ENCODE results near the gene PPIB.

The PPIB gene

DNA sequence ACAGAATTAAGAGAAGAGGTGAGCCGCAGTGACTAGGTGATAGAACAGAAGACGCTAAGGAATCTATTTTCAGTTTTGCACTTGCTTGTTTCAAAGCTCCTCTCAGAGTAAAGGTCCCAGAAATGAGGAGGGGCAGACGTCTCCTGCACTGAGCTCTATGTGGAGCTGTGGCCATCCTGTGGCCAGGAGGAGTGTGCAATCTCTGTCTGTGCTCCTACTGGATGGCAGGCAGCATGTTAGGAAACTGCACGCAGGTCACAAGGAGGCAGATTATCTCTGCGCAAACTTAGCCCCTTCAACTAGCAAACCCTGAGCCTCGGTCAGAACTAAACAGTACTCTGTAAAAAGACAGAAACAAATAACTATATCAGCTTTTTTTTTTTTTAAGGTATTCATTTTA is 31.1 kb upstream of the PPIB start:
- DNase-seq (ENCODE audit: extremely low spot score) = no peak
- POLR2A ChIA-PET = no interaction called here
- CTCF ChIA-PET = interaction anchor here (1.2 to 1.6 kb wide), 2 partner anchors 15 to 22 kb away, joined by 3 to 4 read pairs; no protein-coding TSS in a partner anchor
- TF ChIP-seq, protein P1, sequence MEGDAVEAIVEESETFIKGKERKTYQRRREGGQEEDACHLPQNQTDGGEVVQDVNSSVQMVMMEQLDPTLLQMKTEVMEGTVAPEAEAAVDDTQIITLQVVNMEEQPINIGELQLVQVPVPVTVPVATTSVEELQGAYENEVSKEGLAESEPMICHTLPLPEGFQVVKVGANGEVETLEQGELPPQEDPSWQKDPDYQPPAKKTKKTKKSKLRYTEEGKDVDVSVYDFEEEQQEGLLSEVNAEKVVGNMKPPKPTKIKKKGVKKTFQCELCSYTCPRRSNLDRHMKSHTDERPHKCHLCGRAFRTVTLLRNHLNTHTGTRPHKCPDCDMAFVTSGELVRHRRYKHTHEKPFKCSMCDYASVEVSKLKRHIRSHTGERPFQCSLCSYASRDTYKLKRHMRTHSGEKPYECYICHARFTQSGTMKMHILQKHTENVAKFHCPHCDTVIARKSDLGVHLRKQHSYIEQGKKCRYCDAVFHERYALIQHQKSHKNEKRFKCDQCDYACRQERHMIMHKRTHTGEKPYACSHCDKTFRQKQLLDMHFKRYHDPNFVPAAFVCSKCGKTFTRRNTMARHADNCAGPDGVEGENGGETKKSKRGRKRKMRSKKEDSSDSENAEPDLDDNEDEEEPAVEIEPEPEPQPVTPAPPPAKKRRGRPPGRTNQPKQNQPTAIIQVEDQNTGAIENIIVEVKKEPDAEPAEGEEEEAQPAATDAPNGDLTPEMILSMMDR (IDR thresholded peaks at IDR 0.05; ENCODE audit: control extremely low read depth, extremely low read depth, low read depth, missing control alignments) = no peak

DNA sequence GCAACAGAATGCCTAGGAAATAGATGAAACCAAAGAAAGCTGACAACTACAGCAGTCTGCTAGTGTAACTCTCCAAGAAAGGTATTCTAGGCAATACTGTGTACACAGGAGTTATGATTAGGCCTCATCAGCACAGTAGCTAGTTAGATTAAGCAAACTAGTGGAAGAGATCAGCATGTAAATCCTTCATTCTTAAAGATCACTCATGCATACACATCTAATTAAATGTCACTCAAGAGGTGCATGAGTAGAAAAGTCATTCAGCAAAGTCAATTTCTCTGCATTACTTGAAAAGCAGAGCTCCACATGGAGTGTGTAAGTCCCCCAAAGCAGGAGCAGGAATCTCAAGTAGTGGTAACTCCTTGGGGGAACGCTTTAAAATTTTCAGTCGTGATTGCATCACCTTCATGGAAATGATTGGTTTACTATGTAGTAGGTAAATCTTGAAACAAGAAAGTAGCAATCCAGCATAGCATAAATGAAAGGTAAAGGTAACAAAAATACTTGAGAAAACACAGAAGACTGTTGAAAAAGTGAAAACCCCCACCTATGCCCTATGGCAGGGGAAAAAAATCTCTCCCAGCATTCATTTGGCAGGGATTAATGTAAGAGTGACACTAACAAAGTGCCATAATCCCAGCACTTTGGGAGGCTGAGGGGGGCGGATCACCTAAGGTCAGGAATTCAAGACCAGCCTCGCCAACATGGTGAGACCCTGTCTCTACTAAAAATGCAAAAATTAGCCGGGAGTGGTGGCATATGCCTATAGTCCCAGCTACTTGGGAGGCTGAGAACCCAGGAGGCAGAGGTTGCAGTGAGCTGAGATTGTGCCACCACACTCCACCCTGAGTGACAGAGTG is 29.4 kb upstream of the PPIB start:
- no peak for DNase-seq (ENCODE audit: extremely low spot score)
- TF ChIP-seq, protein P1 (IDR thresholded peaks at IDR 0.05; ENCODE audit: control extremely low read depth, extremely low read depth, low read depth, missing control alignments) = no peak
- POLR2A ChIA-PET = no interaction called here
- CTCF ChIA-PET = no interaction called here

DNA sequence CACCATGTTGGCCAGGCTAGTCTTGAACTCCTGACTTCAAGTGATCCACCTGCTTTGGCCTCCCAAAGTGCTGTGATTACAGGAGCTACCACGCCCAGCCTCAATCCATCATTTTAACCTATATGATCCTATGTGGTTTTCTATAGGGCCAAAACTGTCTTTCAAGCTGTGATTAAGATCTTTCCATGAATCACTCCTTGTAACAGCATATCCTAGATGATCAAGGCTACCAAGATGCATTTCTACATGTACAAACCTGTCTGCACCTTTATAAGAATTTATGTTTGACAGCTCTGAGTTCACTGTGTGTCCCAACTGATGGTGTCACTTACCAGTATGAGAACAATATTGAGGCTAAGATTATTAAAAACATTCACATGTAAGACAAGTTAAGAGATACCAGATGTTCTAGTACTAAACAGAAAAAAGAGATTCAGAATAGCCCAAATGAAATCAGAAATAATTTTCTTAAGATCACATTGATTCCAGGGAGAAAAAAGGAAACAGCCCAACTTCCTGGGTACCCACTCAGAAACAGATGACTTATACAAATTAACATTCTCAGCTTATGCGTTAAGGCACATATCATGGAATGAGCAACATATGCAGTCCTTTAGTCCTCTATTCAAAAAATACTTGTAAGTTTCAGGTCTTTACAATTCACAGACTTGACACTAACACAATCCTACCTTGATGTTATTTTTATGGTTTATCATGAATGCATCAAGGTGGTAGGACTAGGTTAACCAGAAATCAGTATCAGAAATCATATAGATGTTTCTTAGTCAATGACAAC is 24.8 kb upstream of the PPIB start:
- no peak for DNase-seq (ENCODE audit: extremely low spot score)
- POLR2A ChIA-PET = no interaction called here
- TF ChIP-seq, protein P1 (IDR thresholded peaks at IDR 0.05; ENCODE audit: control extremely low read depth, extremely low read depth, low read depth, missing control alignments) = no peak
- CTCF ChIA-PET = interaction anchor here (0.9 to 2.5 kb wide), 4 partner anchors 8 to 15 kb away, joined by 3 to 7 read pairs (median 6); no protein-coding TSS in a partner anchor

DNA sequence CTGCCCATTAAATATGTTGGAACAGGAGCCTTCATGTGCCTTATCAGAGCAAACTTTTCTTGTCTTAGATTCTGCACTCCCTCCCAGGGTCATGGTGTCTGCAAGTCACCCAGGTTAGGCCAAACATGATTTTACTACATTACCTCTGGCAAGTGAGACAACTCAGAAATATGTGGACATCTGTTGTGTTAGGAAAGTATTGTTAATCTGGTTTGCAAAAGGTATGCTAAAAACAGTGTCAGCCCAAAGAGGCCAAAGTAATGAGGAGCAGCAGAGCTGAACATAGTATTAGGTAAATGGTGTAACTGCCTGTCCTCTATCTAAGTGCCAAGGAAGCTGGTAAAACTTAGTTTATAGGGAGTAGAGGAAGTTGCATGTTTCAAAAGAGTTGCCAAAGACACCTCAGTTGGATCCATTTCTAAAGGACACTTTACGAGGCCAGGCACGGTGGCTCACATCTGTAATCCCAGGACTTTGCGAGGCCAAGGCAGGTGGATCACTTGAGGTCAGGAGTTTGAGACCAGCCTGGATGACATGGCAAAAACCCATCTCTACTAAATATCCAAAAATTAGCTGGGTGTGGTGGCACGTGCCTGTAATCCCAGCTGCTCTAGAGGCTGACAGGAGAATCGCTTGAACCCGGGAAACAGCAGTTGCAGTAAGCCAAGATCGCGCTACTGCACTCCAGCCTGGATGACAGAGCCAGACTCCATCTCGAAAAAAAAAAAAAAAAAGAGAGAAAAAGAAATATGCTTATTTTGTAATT is 22.5 kb upstream of the PPIB start:
- no peak for DNase-seq (ENCODE audit: extremely low spot score)
- TF ChIP-seq, protein P1 (IDR thresholded peaks at IDR 0.05; ENCODE audit: control extremely low read depth, extremely low read depth, low read depth, missing control alignments) = no peak
- CTCF ChIA-PET = interaction anchor here (1.7 to 2.2 kb wide), 3 partner anchors 8 to 32 kb away, joined by 6 to 7 read pairs (median 6); no protein-coding TSS in a partner anchor
- POLR2A ChIA-PET = interaction anchor here (0.6 kb wide), 1 partner anchor 291 kb away, joined by 3 read pairs; no protein-coding TSS in a partner anchor

DNA sequence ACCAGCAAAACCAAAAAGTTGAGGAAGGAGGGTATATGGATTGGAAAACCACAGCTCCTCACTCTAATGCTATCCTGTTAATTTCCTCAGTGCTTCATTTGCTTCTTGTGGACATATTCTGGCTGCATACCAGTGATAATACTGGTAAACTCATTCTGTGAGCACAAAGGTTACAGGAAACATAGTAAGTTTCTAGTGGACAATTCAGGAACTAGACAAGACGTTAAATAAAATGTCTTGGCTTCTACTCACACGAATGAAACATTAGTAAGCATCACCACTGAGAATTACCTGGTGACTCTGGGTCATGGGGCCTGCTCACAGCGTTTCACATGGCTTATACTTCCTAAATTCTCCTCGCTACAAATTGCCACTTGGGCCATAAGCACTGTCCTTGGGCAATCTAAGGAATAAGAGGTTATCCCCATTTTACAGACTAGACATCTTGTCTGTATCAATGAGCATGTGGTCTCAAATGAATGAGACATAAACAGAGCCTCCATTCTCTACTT is 20.1 kb upstream of the PPIB start:
- POLR2A ChIA-PET = no interaction called here
- CTCF ChIA-PET = no interaction called here
- no peak for DNase-seq (ENCODE audit: extremely low spot score)

More for the DNA sequence above, 20.1 kb upstream of the PPIB start:
- TF ChIP-seq, protein P1 (IDR thresholded peaks at IDR 0.05; ENCODE audit: control extremely low read depth, extremely low read depth, low read depth, missing control alignments) = no peak
